Stomach smooth muscle (tissue), 2 donors: Measurements from ENCODE around the gene RCOR1.
"Not testable (repeated sequence)": the region's sequence is repeated elsewhere in the genome, so short reads cannot be mapped to it uniquely, and the experiment has no call there.

Source experiments
- H3K27ac ChIP-seq: one replicate; pipeline ENCODE4 v1.7.0; 2013; ENCODE audit warnings: mild to moderate bottlenecking, low read length, inconsistent platforms
- H3K27me3 ChIP-seq, 2 donors: one replicate each; pipeline ENCODE4 v1.7.0; 2013; ENCODE audit warnings: low read length in 2 of 2; ENCODE audit not compliant: insufficient read depth in 2 of 2, control insufficient read depth in 1 of 2
- H3K36me3 ChIP-seq, 2 donors: one replicate each; pipeline ENCODE4 v1.7.0; 2013; ENCODE audit warnings: low read length in 2 of 2; ENCODE audit not compliant: control insufficient read depth in 2 of 2, insufficient read depth in 2 of 2
- H3K4me1 ChIP-seq: one replicate; pipeline ENCODE4 v1.7.0; 2013; ENCODE audit warnings: low read length; ENCODE audit not compliant: control insufficient read depth, insufficient read depth
- H3K4me3 ChIP-seq, 2 donors: one replicate each; pipeline ENCODE4 v1.7.0; 2013; ENCODE audit warnings: low read length in 2 of 2
- H3K9ac ChIP-seq, 2 donors: one replicate each; pipeline ENCODE4 v1.7.0; 2013; ENCODE audit warnings: low read length in 2 of 2, mild to moderate bottlenecking in 1 of 2
- H3K9me3 ChIP-seq, 2 donors: one replicate each; pipeline ENCODE4 v1.7.0; 2013; ENCODE audit warnings: low read length in 2 of 2; ENCODE audit not compliant: control insufficient read depth in 2 of 2
- donor health status: healthy.
- donor health status: Pancreatic carcinoma.

RCOR1 gene

GRCh38 chr14:102754370-102755262 is 162.2 kb downstream of the RCOR1 start:
- no peak overlapping the region for H3K9ac ChIP-seq
- H3K4me1 ChIP-seq, result no peaks in the 10 kb centered on the region
- no peak overlapping the region for H3K4me3 ChIP-seq
- no peaks in the 10 kb centered on the region for H3K27me3 ChIP-seq
- H3K9me3 ChIP-seq, result no peaks in the 10 kb centered on the region
- H3K36me3 ChIP-seq, result no peaks in the 10 kb centered on the region
- no peak overlapping the region for H3K27ac ChIP-seq

GRCh38 chr14:102757646-102758045 is 165.2 kb downstream of the RCOR1 start:
- Histone ChIP-seq H3K27ac (no peak overlapping the region), H3K36me3 (no peaks in the 10 kb centered on the region), H3K4me3 (no peak overlapping the region), H3K4me1 (no peaks in the 10 kb centered on the region), H3K9me3 (no peaks in the 10 kb centered on the region), H3K27me3 (peaks cover 8 to 13% of the 10 kb centered on the region in 2 donors), H3K9ac (no peak overlapping the region)

GRCh38 chr14:102758087-102758486 is 165.6 kb downstream of the RCOR1 start:
- H3K36me3 ChIP-seq, result no peaks in the 10 kb centered on the region
- H3K27ac ChIP-seq, result no peak overlapping the region
- H3K9ac ChIP-seq, result no peak overlapping the region
- peaks cover 8 to 13% of the 10 kb centered on the region in 2 donors for H3K27me3 ChIP-seq
- H3K4me1 ChIP-seq, result no peaks in the 10 kb centered on the region
- H3K9me3 ChIP-seq, result no peaks in the 10 kb centered on the region
- no peak overlapping the region for H3K4me3 ChIP-seq

- H3K27ac ChIP-seq, result no peak overlapping the region
- H3K9me3 ChIP-seq, result no peaks in the 10 kb centered on the region
- no peak overlapping the region for H3K9ac ChIP-seq
- H3K4me3 ChIP-seq, result no peak overlapping the region
- H3K36me3 ChIP-seq, result no peaks in the 10 kb centered on the region
- H3K4me1 ChIP-seq, result no peaks in the 10 kb centered on the region
- peaks cover 8 to 16% of the 10 kb centered on the region in 2 donors for H3K27me3 ChIP-seq
These were observed 167.2 kb downstream of the RCOR1 start for GRCh38 chr14:102759456-102760187.

- no peaks in the 10 kb centered on the region for H3K4me1 ChIP-seq
- no peak overlapping the region for H3K4me3 ChIP-seq
- H3K27me3 ChIP-seq, result peaks cover 8 to 16% of the 10 kb centered on the region in 2 donors
- no peak overlapping the region for H3K9ac ChIP-seq
- H3K36me3 ChIP-seq, result no peaks in the 10 kb centered on the region
- H3K9me3 ChIP-seq, result no peaks in the 10 kb centered on the region
- no peak overlapping the region for H3K27ac ChIP-seq
These were observed 168.2 kb downstream of the RCOR1 start for GRCh38 chr14:102760496-102761193.

GRCh38 chr14:102761206-102761605 is 168.8 kb downstream of the RCOR1 start:
- Histone ChIP-seq H3K9me3 (no peaks in the 10 kb centered on the region), H3K27ac (no peak overlapping the region), H3K4me1 (no peaks in the 10 kb centered on the region), H3K9ac (no peak overlapping the region), H3K4me3 (no peak overlapping the region), H3K27me3 (peaks cover 8 to 16% of the 10 kb centered on the region in 2 donors), H3K36me3 (no peaks in the 10 kb centered on the region)

GRCh38 chr14:102764220-102764671 is 171.8 kb downstream of the RCOR1 start:
- H3K4me3 ChIP-seq, result no peak overlapping the region
- H3K9me3 ChIP-seq, result no peaks in the 10 kb centered on the region
- H3K36me3 ChIP-seq, result no peaks in the 10 kb centered on the region
- peaks cover 8 to 16% of the 10 kb centered on the region in 2 donors for H3K27me3 ChIP-seq
- no peak overlapping the region for H3K9ac ChIP-seq
- H3K4me1 ChIP-seq, result no peaks in the 10 kb centered on the region
- H3K27ac ChIP-seq, result no peak overlapping the region

- peaks cover 5 to 13% of the 10 kb centered on the region in 2 donors for H3K27me3 ChIP-seq
- not testable (repeated sequence) for H3K4me1 ChIP-seq, H3K27ac ChIP-seq, H3K36me3 ChIP-seq, H3K9ac ChIP-seq, H3K4me3 ChIP-seq, H3K9me3 ChIP-seq
These were observed 173.3 kb downstream of the RCOR1 start for GRCh38 chr14:102765770-102766169.

- Histone ChIP-seq H3K9ac (no peak overlapping the region), H3K4me3 (no peak overlapping the region), H3K36me3 (no peaks in the 10 kb centered on the region), H3K4me1 (no peaks in the 10 kb centered on the region), H3K27me3 (peaks cover 0 to 3% of the 10 kb centered on the region in 2 donors), H3K27ac (no peak overlapping the region), H3K9me3 (no peaks in the 10 kb centered on the region)
These were observed 176.0 kb downstream of the RCOR1 start for GRCh38 chr14:102768223-102769048.

GRCh38 chr14:102769049-102769327 is 176.5 kb downstream of the RCOR1 start:
- H3K27ac ChIP-seq, result no peak overlapping the region

More at GRCh38 chr14:102769049-102769327, 176.5 kb downstream of the RCOR1 start:
- Histone ChIP-seq H3K9me3 (no peaks in the 10 kb centered on the region), H3K9ac (no peak overlapping the region), H3K4me1 (no peaks in the 10 kb centered on the region), H3K27me3 (peaks cover 0 to 3% of the 10 kb centered on the region in 2 donors), H3K4me3 (no peak overlapping the region), H3K36me3 (no peaks in the 10 kb centered on the region)
